A204.1 (cell line): ENCODE measurements around the gene ACOX1.

Source experiments
- FAIRE-seq: peaks from 2 replicates; lab custom pipeline; 2012; peaks lifted over from hg19 to GRCh38; lab: Jason Lieb, UNC

The ACOX1 gene

GRCh38 chr17:75978938-75979704 lies at the start of gene ACOX1, which contains the start of gene TEN1:
ACOX1 (minus strand) TSS chr17:75979166; CDS start chr17:75979073, 93 bp downstream.
TEN1 (plus strand) TSS chr17:75979240; CDS start chr17:75986193, 6,953 bp downstream.
- FAIRE-seq: peak; percentile 94

- no peak for FAIRE-seq
Observed at GRCh38 chr17:76027159-76027839, 48.3 kb upstream of the ACOX1 start, which contains the start of gene EVPL. EVPL (minus strand) TSS chr17:76027306; CDS start chr17:76027198, 108 bp downstream.

- no peak for FAIRE-seq
Observed at GRCh38 chr17:76026714-76027158, 47.8 kb upstream of the ACOX1 start.

- no peak for FAIRE-seq
Observed at GRCh38 chr17:76025294-76025693, 46.3 kb upstream of the ACOX1 start.

- no peak for FAIRE-seq
Observed at GRCh38 chr17:76024353-76024752, 45.4 kb upstream of the ACOX1 start.

- FAIRE-seq: no peak
Observed at GRCh38 chr17:76023900-76024237, 44.9 kb upstream of the ACOX1 start.

- FAIRE-seq: no peak
Observed at GRCh38 chr17:76022973-76023899, 44.3 kb upstream of the ACOX1 start.

GRCh38 chr17:76022285-76022684 lies 43.3 kb upstream of the ACOX1 start:
- FAIRE-seq: no peak

- FAIRE-seq: no peak
Observed at GRCh38 chr17:76019833-76020467, 41.0 kb upstream of the ACOX1 start.

GRCh38 chr17:76018801-76019200 lies 39.8 kb upstream of the ACOX1 start:
- no peak for FAIRE-seq

- no peak for FAIRE-seq
Observed at GRCh38 chr17:76018340-76018680, 39.3 kb upstream of the ACOX1 start.

- FAIRE-seq: no peak
Observed at GRCh38 chr17:76017481-76018339, 38.7 kb upstream of the ACOX1 start.

GRCh38 chr17:76014925-76015261 lies 35.9 kb upstream of the ACOX1 start:
- FAIRE-seq: no peak

GRCh38 chr17:76014100-76014924 lies 35.3 kb upstream of the ACOX1 start:
- FAIRE-seq: no peak

- FAIRE-seq: no peak
Observed at GRCh38 chr17:76013377-76013932, 34.5 kb upstream of the ACOX1 start.

GRCh38 chr17:76011951-76012350 lies 33.0 kb upstream of the ACOX1 start:
- FAIRE-seq: no peak

- FAIRE-seq: no peak
Observed at GRCh38 chr17:76009969-76010661, 31.1 kb upstream of the ACOX1 start.

GRCh38 chr17:76009447-76009846 lies 30.5 kb upstream of the ACOX1 start:
- no peak for FAIRE-seq
